Erythroblast (primary cell): ENCODE results near the gene NPAS2.

Experiments
- GATA1 ChIP-seq: IDR thresholded peaks from 2 replicates; pipeline ENCODE4 v1.6.1; 2011; ENCODE audit warnings: low read depth, mild to moderate bottlenecking, control low read depth, low read length, moderate library complexity
- POLR2A ChIP-seq: IDR thresholded peaks from 2 replicates; pipeline ENCODE4 v1.6.1; 2011; ENCODE audit warnings: mild to moderate bottlenecking, low read length

- TF ChIP-seq POLR2A = no peak
- TF ChIP-seq GATA1 = no peak
Measured at GRCh38 chr2:100983684-100984310, 163.9 kb downstream of the NPAS2 start.
